NAMALWA (cell line): ENCODE results near the gene PPP2R2C.

Source experiments
- DNase-seq: peaks from one replicate; pipeline ENCODE4 v3.0.0-alpha.2; 2015; ENCODE audit warnings: low spot score

The PPP2R2C gene

DNA sequence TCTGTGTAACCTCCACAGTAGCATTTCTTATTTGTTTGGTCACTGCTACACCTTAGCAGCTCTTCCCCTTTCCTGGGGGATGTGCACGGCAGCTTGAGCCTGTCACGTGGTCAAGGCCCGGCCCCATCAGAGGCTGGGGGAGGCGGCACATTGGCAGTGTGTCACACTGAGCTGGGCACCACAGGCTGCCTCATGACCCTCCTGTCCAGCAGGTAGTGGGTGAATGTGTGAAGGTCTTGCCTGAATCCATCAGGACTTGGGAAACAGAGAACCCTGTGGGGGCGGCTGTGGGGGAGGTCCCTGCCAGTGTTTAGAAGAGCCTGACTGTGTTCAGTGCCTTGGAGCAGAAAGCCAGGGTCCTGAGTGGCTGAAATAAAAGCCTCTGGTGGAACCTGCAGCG, 169.5 kb downstream of the PPP2R2C start:
- no peak for DNase-seq

- no peak for DNase-seq
Observed at GRCh38 chr4:6301732-6302442, 170.5 kb downstream of the PPP2R2C start.

- no peak for DNase-seq
Observed at GRCh38 chr4:6301051-6301731, 171.2 kb downstream of the PPP2R2C start.

DNA sequence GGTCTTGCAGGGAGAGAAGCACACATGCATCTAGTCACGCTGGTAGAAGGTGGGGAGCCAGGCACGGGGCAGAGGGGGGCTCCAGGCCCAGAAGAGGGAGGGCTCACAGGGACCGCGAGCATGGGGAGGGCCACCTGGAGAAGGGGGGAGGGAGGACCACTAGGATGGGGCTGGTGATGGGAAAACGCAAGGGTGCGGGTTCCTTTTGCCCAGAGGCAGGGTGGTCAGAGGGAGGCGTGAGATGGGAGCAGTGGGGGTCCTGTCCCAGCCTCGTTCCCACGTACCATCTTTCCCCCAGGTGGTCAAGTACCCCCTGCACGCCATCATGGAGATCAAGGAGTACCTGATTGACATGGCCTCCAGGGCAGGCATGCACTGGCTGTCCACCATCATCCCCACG, 172.1 kb downstream of the PPP2R2C start:
- DNase-seq = no peak

DNA sequence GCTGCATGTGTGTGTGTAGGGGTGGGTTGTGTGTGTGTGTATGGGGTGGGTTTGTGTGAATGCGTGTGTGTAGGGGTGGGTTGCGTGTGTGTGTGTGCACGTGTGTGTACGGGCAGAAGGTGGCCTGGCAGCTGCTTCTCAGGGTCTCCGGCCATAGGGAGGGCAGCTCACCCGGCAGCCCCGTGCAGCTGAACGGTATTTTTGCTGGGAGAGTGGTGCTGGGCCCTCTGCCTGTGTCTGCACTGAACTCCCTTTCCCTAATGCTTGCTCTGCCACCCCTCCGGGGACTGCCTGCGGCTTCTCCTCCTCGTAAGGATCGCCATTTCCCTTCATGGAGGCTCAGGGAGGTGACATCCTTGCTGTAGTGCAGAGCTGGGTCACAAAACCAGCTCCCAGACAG, 172.5 kb downstream of the PPP2R2C start:
- no peak for DNase-seq

- DNase-seq = no peak
Observed at GRCh38 chr4:6298852-6299251, 173.6 kb downstream of the PPP2R2C start.

GRCh38 chr4:6298035-6298434, 174.4 kb downstream of the PPP2R2C start:
- DNase-seq = no peak

- DNase-seq = no peak
Observed at GRCh38 chr4:6297266-6297815, 175.1 kb downstream of the PPP2R2C start.

- no peak for DNase-seq
Observed at GRCh38 chr4:6296026-6296425, 176.4 kb downstream of the PPP2R2C start.

GRCh38 chr4:6295495-6295894, 176.9 kb downstream of the PPP2R2C start:
- no peak for DNase-seq

DNA sequence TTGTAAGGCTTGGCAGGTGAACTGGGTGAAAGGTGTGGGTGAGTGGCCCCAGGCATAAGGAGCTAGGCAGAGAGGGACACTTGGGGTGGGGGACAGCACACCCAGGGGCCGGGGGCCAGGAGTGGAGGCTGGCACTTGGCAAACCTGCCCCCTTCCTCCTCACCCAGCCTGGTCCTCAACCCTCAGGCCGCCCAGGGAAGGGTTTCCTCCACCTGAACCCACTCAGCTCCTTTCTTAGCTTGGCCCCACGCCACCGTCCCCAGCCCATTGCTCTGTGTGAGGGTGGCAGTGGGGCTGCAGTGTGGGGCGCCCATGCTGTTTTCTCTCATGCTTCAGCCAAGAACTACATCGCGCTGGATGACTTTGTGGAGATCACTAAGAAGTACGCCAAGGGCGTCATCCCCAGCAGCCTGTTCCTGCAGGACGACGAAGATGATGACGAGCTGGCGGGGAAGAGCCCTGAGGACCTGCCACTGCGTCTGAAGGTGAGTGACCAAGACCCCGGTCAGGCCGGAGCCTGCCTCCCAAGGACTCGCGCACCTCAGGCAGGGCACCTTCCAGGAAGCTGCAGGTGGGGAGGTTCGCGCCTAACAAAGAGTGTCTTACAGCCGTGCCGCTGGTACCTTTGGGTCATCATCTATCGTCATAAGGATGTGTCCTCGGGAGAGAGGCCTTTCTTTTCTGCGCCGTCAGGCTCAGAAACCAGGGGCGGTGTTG, 177.6 kb downstream of the PPP2R2C start:
- DNase-seq = no peak

DNA sequence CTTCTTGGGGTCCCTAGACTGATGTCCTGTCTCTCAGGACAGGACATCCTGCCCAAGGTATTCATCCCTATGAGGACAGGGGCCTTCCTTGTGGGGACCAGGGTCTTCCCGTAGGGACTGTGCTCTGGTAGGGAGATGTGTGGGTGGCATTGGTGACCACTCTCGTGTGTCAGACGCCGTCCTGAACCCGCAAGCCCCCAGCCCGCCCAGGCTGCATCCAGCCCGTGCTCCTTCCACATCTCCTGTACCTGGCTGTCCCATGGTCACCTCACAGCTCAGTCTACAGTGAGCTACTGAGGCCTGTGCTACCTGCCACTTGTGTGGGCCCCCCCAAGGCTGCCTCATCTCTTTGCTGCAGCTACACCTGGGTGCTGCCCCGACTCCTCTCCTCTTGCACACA, 178.8 kb downstream of the PPP2R2C start:
- no peak for DNase-seq

GRCh38 chr4:6293097-6293445, 179.3 kb downstream of the PPP2R2C start:
- DNase-seq = no peak

GRCh38 chr4:6292376-6293096, 179.9 kb downstream of the PPP2R2C start:
- DNase-seq = no peak

DNA sequence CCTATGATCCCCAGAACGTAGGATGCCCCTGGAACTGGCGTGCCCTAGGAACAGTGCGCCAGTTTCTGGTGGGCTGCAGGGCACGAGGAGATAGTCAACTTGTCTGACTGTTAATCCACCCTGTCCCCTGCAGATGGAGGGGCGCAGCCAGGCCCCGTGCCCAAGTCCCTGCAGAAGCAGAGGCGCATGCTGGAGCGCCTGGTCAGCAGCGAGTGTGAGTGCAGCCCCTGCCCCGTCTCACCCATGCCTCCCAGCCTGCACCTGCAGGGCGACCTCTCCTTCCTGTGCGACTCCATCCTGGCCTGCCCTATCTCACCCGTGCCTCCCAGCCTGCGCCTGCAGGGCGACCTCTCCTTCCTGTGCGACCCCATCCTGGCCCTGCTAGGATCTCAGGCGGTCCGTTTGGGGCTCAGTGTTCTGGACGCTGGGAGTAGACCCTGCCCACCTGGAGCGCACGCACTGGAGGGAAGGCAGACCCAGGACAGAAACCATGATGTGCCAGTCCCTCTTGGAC, 180.6 kb downstream of the PPP2R2C start:
- DNase-seq = no peak

- DNase-seq = no peak
Observed at GRCh38 chr4:6290769-6291547, 181.5 kb downstream of the PPP2R2C start.

DNA sequence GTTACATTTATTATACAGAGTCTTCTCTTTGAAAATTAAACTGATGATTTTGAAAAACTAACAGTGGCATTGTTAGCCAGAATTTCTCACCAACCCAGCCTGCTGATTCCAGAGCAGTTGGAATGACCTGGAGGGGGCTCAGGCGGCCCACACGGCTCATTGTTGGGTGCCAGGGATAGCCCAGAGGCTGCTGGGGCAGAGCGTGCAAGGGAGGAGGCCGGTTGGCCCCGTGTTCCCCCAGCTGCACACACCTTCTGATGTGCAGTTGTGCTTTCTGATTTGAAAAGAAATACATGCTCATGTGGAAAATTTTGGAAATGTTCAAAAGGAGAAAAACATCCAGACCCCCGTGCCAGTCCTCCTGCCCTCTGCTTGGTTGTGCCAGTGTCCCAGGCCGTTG, 182.2 kb downstream of the PPP2R2C start:
- DNase-seq = no peak

GRCh38 chr4:6288871-6289270, 183.5 kb downstream of the PPP2R2C start:
- no peak for DNase-seq

- no peak for DNase-seq
Observed at GRCh38 chr4:6288342-6288741, 184.1 kb downstream of the PPP2R2C start.

- no peak for DNase-seq
Observed at GRCh38 chr4:6287017-6287788, 185.2 kb downstream of the PPP2R2C start.

- DNase-seq = no peak
Observed at GRCh38 chr4:6283282-6283681, 189.1 kb downstream of the PPP2R2C start.
